Measurements from ENCODE around the gene NFKBIE. TPM values are rescaled to one million over a fixed set of nuclear protein-coding genes. Genes with fewer than 3 reads are reported as not detected.
A peak's percentile ranks its signal among the peaks of the same experiment; 100 is the strongest.

The NFKBIE gene
- total and polyA plus RNA-seq, 2 of the 13 experiments (the other 11 are each of a cell fraction or from before 2014, with no cell fraction given), result 6.7 to 14.5 TPM

GRCh38 chr6:44245912-44246662 is 19.3 kb downstream of the NFKBIE start (continued):
- TF ChIP-seq GMEB1 (CRISPR knock-in tag; IDR thresholded peaks at IDR 0.05; ENCODE audit: borderline replicate concordance), result peak; percentile 93
- peak; percentile 56; the same call in 1 of the 2 replicates for TF ChIP-seq TAF1 (CRISPR knock-in tag; IDR thresholded peaks at IDR 0.05)
- peak; percentile 39; the same call in 1 of the 2 replicates for TF ChIP-seq BCL6 (CRISPR knock-in tag; IDR thresholded peaks at IDR 0.05)
- TF ChIP-seq ZHX1 (CRISPR knock-in tag; IDR thresholded peaks at IDR 0.05; ENCODE audit: low read depth), result peak; percentile 84
- peak; percentile 75 for TF ChIP-seq ZNF619 (CRISPR knock-in tag; IDR thresholded peaks at IDR 0.05)
- no peak for TF ChIP-seq ZNF660 (CRISPR knock-in tag; IDR thresholded peaks at IDR 0.05; ENCODE audit: borderline replicate concordance, low read depth)
- no peak for TF ChIP-seq TCF7L2 (IDR thresholded peaks at IDR 0.05; ENCODE audit: low read depth, low read length)
- TF ChIP-seq IRF2 (CRISPR knock-in tag; IDR thresholded peaks at IDR 0.05), result peak; percentile 82
- TF ChIP-seq KIAA2018 (CRISPR knock-in tag; IDR thresholded peaks at IDR 0.05; ENCODE audit: borderline replicate concordance), result no peak; the same call in 1 of the 2 replicates
- TF ChIP-seq MED13 (CRISPR knock-in tag; IDR thresholded peaks at IDR 0.05), result peak; percentile 85
- TF ChIP-seq CEBPZ (IDR thresholded peaks at IDR 0.05; ENCODE audit: low read length), result no peak

Measured in HepG2 (cell line).